LNCaP clone FGC (cell line): Measurements from ENCODE around the gene ZNF284.

Experiments used
- DNase-seq: peaks from one replicate; pipeline ENCODE4 v3.0.0-alpha.2; 2011; ENCODE audit warnings: low read depth
- H3K4me3 ChIP-seq: 2 replicates; pipeline ENCODE4 v1.5.1; 2011; ENCODE audit warnings: mild to moderate bottlenecking, low read depth, low read length, control low read depth
- TF ChIP-seq, protein P1 (sequence below): IDR thresholded peaks from 2 replicates; pipeline ENCODE4 v1.5.1; 2012; ENCODE audit warnings: mild to moderate bottlenecking; ENCODE audit not compliant: control insufficient read depth, insufficient read depth; ENCODE audit errors: extremely low read depth

The ZNF284 gene

GRCh38 chr19:44069415-44069814 is 2.5 kb upstream of the ZNF284 start:
- TF ChIP-seq, protein P1, sequence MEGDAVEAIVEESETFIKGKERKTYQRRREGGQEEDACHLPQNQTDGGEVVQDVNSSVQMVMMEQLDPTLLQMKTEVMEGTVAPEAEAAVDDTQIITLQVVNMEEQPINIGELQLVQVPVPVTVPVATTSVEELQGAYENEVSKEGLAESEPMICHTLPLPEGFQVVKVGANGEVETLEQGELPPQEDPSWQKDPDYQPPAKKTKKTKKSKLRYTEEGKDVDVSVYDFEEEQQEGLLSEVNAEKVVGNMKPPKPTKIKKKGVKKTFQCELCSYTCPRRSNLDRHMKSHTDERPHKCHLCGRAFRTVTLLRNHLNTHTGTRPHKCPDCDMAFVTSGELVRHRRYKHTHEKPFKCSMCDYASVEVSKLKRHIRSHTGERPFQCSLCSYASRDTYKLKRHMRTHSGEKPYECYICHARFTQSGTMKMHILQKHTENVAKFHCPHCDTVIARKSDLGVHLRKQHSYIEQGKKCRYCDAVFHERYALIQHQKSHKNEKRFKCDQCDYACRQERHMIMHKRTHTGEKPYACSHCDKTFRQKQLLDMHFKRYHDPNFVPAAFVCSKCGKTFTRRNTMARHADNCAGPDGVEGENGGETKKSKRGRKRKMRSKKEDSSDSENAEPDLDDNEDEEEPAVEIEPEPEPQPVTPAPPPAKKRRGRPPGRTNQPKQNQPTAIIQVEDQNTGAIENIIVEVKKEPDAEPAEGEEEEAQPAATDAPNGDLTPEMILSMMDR = no peak
- no peak for DNase-seq
- H3K4me3 ChIP-seq = no peak overlapping the region

- H3K4me3 ChIP-seq = peak overlapping the region; percentile 69
- TF ChIP-seq, protein P1 = peak; percentile 10; the same call in 1 of the 2 replicates
These were observed 813 bp downstream of the ZNF284 start for GRCh38 chr19:44072543-44073401.

DNA sequence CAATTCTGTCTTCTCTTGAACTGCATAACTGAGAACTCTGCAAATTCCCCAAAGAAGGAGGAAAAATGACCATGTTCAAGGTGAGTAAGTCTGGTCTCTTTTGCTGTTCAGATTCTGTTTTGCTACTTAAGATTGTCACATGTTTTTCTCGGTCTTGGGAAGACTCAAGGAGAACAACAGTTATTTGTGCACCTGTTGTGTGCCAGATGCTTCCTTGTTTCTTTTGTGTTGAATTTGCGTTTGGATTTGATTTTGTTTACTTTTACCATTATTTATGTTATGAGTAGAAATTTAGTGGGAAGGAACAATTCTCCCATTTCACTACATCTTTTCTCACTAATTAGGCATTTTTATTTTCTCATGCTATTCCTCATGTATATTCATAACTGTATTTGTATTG is 4.4 kb downstream of the ZNF284 start:
- H3K4me3 ChIP-seq = no peak overlapping the region
- TF ChIP-seq, protein P1 = no peak
- no peak for DNase-seq

More at GRCh38 chr19:44072543-44073401, 813 bp downstream of the ZNF284 start:
- no peak for DNase-seq

- TF ChIP-seq, protein P1 = no peak
- no peak overlapping the region for H3K4me3 ChIP-seq
- no peak for DNase-seq
These were observed 20.1 kb downstream of the ZNF284 start for GRCh38 chr19:44092108-44092507.

DNA sequence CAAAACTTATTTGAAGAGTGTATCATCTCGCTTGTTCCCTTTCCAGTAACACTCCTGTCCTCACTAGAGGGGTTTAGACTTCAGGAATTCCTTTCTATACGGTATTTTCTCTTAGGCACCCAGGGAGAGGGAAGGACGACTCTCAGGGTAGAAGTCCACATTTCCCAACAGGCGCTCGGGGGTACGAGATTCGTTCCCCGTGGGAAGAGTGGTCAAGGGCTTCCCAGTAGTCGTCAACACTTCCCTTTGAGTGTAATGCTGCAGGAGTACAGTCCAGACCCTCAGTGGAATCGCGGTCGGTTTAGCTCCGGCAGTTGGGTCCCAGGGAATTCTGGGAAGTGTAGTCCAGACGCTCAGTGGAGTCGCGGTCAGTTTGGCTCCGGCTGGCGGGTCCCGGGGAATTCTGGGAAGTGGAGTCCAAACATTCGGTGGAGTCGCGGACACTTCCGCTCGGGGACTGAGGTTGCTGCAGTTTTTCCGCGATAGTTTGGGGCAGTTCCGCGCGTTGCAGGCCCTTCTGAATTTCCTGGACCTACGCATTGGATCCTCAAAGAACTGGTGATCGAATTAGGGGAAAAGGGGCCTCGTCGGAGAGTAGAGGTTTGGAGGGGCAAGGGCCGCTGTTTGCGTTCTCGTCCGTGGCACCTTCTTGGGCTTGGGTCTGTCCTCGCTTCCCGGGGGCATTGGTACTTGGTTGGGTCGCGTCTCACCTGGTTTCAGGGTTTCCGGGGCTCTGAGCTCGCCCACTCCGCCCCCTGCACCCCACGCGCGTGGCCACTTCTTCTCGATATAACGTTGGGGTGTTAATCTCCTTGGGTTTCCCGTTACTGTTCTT is 22.2 kb downstream of the ZNF284 start, which contains the start of gene ZNF224:
ZNF224 (plus strand) TSS at position 431 of the 835 bp plus-strand sequence. CDS start 3,513 bp downstream, outside the sequence.
- peak; percentile 37 for DNase-seq
- TF ChIP-seq, protein P1 = no peak
- peak within 1 kb of the TSS; percentile 79 for H3K4me3 ChIP-seq

DNA sequence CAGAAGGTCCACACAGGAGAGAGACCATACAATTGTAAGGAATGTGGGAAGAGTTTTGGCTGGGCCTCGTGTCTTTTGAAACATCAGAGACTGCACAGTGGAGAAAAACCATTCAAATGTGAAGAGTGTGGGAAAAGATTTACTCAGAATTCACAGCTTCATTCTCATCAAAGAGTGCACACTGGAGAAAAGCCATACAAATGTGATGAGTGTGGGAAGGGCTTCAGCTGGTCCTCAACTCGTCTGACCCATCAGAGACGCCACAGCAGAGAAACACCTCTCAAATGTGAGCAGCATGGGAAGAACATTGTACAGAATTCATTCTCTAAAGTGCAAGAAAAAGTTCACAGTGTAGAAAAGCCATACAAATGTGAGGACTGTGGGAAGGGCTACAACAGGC is 35.8 kb downstream of the ZNF284 start:
- no peak for DNase-seq
- no peak overlapping the region for H3K4me3 ChIP-seq
- TF ChIP-seq, protein P1 = no peak
